Activated B cell treated with CpG ODN at 0.5 μM for 24 hours (primary cell): ENCODE measurements around the gene TTC33. TPM values are rescaled to one million over a fixed set of nuclear protein-coding genes. Genes with fewer than 3 reads are reported as not detected.

ENCODE experiments used
- ATAC-seq: fragments of 200-7000 bp; cut with Tn5 transposase; one replicate; pipeline ENCODE4 v1.10.0; 2021; ENCODE audit warnings: low read depth, mild to moderate bottlenecking, moderate library complexity
- CTCF ChIA-PET: fragments of 350-600 bp; sonication (Branson Sonifier 250); formaldehyde crosslinking; loops from one replicate; lab custom pipeline; 2021; ENCODE audit warnings: antibody characterized with exemption; lab: Charles Lee
- POLR2A ChIA-PET: fragments of 350-600 bp; sonication (Branson Sonifier 250); formaldehyde crosslinking; loops from one replicate; lab custom pipeline; 2021; ENCODE audit warnings: antibody characterized with exemption; lab: Charles Lee
- DNase-seq: peaks from one replicate; pipeline ENCODE4 v3.0.0; 2022
- H3K27ac Mint-ChIP-seq: one replicate; pipeline ENCODE4 v1.8.0; 2020; ENCODE audit warnings: mixed read lengths
- H3K27me3 Mint-ChIP-seq: one replicate; pipeline ENCODE4 v1.8.0; 2021; ENCODE audit warnings: mixed read lengths
- H3K36me3 Mint-ChIP-seq: one replicate; pipeline ENCODE4 v1.8.0; 2021; ENCODE audit warnings: low read depth, mixed read lengths
- H3K4me1 Mint-ChIP-seq: one replicate; pipeline ENCODE4 v1.8.0; 2021; ENCODE audit warnings: mixed read lengths
- H3K4me3 Mint-ChIP-seq: one replicate; pipeline ENCODE4 v1.8.0; 2020; ENCODE audit warnings: mild to moderate bottlenecking, mixed read lengths
- H3K9me3 Mint-ChIP-seq: one replicate; pipeline ENCODE4 v1.8.0; 2020; ENCODE audit warnings: mixed read lengths
- intact Hi-C: fragments of 100-400 bp; cut with micrococcal nuclease; formaldehyde crosslinking; loops from one replicate; pipeline ENCODE4 v1.15.1; 2024
- total RNA-seq: library from RNA; stranded (reverse); gene quantifications from 2 replicates; pipeline ENCODE4 v1.2.3, GENCODE V29; 2022
- TF ChIP-seq, protein P1 (sequence below): fragments of 200-600 bp; IDR thresholded peaks from one replicate; pipeline ENCODE4 v1.8.0; 2022; ENCODE audit warnings: antibody characterized with exemption, mild to moderate bottlenecking

TTC33 gene
- total RNA-seq, 1 donor from 2014 or later: 9.2 TPM

DNA sequence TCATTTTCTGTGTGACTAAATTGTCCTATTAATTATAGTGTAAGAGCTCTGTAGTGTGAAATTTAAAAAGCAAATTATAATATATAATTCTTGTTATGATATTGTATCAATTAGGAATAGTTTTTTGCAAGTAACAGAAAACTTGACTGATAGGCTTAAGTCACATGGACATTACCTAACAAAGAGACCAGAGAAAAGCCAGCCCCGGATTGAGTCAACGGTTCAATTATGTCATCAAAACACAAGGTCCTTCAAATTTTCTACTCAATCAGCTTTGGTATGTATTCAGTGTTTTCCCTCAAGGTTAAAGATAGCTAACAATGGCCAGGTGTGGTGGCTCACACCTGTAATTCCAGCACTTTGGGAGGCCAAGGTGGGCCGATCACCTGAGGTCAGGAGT, 202.8 kb downstream of the TTC33 start:
- CTCF ChIA-PET: no interaction called here
- intact Hi-C loops: no loop called here

DNA sequence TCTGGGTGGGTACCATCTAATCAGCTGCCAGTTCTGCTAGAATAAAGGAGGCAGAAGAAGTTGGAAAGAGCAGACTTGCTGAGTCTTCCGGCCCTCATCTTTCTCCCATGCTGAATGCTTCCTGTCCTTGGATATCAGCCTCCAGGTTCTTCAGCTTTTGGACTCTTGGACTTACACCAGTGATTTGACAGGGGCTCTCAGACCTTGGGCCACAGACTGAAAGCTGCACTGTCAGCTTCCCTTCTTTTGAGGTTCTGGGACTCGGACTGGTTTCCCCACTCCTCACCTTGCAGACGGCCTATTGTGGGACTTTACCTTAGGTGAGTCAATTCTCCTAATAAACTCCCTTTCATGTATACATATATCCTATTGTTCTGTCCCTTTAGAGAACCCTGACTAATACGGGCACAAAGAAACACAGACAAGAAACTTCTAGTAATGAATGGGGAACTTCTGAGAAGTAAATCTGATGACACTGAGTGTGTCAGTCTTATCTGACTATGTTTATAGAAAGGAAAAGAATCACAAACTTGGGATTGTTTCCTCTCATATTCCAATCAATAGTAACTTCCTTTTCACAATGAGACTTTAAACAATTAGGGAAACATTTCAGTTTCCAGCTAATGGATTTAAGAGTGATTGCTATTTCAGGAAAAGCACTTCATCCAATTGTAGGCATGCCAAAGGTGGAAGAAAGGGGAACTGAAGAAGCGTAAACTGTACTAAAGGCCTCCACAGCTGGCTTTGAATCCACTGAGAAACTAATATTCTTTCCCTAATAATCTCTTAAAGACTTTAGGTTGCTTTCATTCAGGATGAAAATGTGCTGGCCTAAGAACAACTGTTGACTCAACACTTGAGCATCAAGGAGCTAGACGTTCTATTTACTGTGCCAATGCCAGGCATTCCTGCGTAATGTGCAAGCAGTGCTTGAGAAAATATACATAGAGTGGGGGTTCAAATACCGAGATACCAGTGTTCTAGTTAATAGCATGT, 204.0 kb downstream of the TTC33 start:
- DNase-seq (no peak), ATAC-seq (no peak)
- Mint-ChIP-seq H3K9me3 (no peaks in the 10 kb centered on the region), H3K4me1 (peaks cover 8% of the 10 kb centered on the region), H3K27me3 (no peaks in the 10 kb centered on the region), H3K36me3 (no peaks in the 10 kb centered on the region), H3K27ac (no peak overlapping the region), H3K4me3 (no peak overlapping the region)
- ChIA-PET POLR2A (no interaction called here), CTCF (no interaction called here)
- TF ChIP-seq, protein P1, sequence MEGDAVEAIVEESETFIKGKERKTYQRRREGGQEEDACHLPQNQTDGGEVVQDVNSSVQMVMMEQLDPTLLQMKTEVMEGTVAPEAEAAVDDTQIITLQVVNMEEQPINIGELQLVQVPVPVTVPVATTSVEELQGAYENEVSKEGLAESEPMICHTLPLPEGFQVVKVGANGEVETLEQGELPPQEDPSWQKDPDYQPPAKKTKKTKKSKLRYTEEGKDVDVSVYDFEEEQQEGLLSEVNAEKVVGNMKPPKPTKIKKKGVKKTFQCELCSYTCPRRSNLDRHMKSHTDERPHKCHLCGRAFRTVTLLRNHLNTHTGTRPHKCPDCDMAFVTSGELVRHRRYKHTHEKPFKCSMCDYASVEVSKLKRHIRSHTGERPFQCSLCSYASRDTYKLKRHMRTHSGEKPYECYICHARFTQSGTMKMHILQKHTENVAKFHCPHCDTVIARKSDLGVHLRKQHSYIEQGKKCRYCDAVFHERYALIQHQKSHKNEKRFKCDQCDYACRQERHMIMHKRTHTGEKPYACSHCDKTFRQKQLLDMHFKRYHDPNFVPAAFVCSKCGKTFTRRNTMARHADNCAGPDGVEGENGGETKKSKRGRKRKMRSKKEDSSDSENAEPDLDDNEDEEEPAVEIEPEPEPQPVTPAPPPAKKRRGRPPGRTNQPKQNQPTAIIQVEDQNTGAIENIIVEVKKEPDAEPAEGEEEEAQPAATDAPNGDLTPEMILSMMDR: no peak
- intact Hi-C loops: no loop called here

More for the DNA sequence above, 202.8 kb downstream of the TTC33 start:
- H3K4me3 Mint-ChIP-seq: no peak overlapping the region
- POLR2A ChIA-PET: no interaction called here
- no peaks in the 10 kb centered on the region for H3K9me3 Mint-ChIP-seq
- H3K4me1 Mint-ChIP-seq: peaks cover 10% of the 10 kb centered on the region
- ATAC-seq (no peak), DNase-seq (no peak)
- no peaks in the 10 kb centered on the region for H3K36me3 Mint-ChIP-seq
- TF ChIP-seq, protein P1: no peak
- no peak overlapping the region for H3K27ac Mint-ChIP-seq
- H3K27me3 Mint-ChIP-seq: no peaks in the 10 kb centered on the region

DNA sequence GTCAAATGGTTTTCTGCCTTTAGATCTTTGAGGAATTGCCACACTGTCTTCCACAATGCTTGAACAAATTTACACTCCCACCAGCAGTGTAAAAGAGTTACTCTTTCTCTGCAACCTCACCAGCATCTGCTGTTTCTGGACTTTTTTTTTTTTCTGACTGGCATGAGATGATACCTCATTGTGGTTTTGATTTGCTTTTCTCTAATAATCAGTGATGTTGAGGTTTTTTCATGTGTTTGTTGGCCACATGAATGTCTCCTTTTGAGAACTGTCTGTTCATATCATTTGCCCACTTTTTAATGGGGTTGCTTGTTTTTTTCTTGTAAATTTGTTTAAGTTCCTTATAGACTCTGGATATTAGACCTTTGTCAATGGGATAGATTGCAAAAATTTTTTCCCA, 205.3 kb downstream of the TTC33 start:
- ChIA-PET CTCF (no interaction called here), POLR2A (no interaction called here)
- intact Hi-C loops: no loop called here
- Mint-ChIP-seq H3K36me3 (no peaks in the 10 kb centered on the region), H3K9me3 (no peaks in the 10 kb centered on the region), H3K27ac (no peak overlapping the region), H3K27me3 (no peaks in the 10 kb centered on the region), H3K4me3 (no peak overlapping the region), H3K4me1 (no peaks in the 10 kb centered on the region)
- ATAC-seq (no peak), DNase-seq (no peak)
- TF ChIP-seq, protein P1: no peak

DNA sequence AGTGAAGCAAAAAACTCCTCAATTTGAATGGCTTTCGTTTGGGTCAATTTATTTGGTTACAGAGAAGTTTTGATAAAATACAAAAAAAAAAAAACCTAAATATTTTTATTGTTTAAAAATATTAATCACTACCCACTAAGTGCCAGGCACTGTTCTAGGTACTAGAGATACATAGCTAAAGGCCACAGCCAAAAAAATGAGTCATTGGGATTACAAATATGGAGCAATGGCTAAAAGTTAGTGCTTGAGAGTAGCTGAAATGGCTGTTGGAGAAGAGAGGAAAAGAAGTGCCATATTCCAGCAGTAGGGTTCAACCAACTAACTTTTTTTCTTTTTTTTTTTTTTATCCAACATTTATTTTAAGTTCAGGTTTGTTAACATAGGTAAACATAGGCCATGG, 206.1 kb downstream of the TTC33 start:
- no peaks in the 10 kb centered on the region for H3K9me3 Mint-ChIP-seq
- intact Hi-C loops: no loop called here
- TF ChIP-seq, protein P1: no peak
- ATAC-seq (no peak), DNase-seq (no peak)
- H3K27ac Mint-ChIP-seq: no peak overlapping the region
- H3K27me3 Mint-ChIP-seq: no peaks in the 10 kb centered on the region
- H3K4me3 Mint-ChIP-seq: no peak overlapping the region
- H3K36me3 Mint-ChIP-seq: no peaks in the 10 kb centered on the region
- CTCF ChIA-PET: no interaction called here
- POLR2A ChIA-PET: interaction anchor here (0.7 kb wide), 1 partner anchor 112 kb away, joined by 4 read pairs; no protein-coding TSS in a partner anchor
- H3K4me1 Mint-ChIP-seq: no peaks in the 10 kb centered on the region

DNA sequence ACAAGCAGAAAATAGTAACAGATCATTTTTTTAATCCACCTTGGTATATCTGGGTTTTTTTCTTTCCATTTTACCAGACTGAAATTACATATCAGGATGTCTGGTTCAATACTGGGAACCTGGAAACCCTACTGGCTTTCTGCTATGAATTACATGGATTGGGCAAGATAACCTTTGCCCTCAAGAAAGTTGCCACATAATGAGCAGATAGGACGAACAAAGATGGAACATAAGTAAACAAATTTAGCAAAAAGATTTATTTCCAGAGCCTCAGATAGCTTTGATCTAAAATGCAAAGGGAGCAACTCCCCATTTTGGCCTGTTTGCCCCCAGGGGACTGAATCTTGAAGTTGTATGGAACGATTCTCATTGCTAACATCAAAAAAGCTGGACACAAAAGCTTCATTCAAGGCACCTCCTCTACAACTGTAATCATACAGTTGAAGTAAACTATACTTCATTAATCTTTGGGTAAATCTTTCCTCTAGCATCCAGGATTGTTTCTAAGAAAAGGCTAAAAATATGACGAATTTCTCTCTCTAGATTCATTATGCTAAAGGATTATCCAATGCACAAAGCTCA, 207.7 kb downstream of the TTC33 start:
- ChIA-PET POLR2A (no interaction called here), CTCF (no interaction called here)
- DNase-seq: no peak
- intact Hi-C loops: no loop called here
- H3K4me3 Mint-ChIP-seq: no peak overlapping the region
- no peaks in the 10 kb centered on the region for H3K9me3 Mint-ChIP-seq
- no peak overlapping the region for H3K27ac Mint-ChIP-seq
- H3K36me3 Mint-ChIP-seq: no peaks in the 10 kb centered on the region
- TF ChIP-seq, protein P1: no peak
- H3K27me3 Mint-ChIP-seq: no peaks in the 10 kb centered on the region
- ATAC-seq: no peak
- H3K4me1 Mint-ChIP-seq: no peaks in the 10 kb centered on the region
